Activated CD8-positive, alpha-beta T cell treated with anti-CD3 and anti-CD28 coated beads, Interleukin-2, amount 10 ng/mL, durations not matched to agents 7 days and 5 days (primary cell): ENCODE results near the gene BRD2. TPM values are rescaled to one million over a fixed set of nuclear protein-coding genes. Genes with fewer than 3 reads are reported as not detected.

Source experiments
- ATAC-seq: fragments of 150-1000 bp; cut with Tn5 transposase; one replicate; pipeline ENCODE4 v1.10.0; 2021; ENCODE audit warnings: moderate library complexity
- CTCF ChIA-PET: fragments of 350-600 bp; sonication (Branson Sonifier 250); formaldehyde crosslinking; loops from one replicate; lab custom pipeline; 2021; ENCODE audit warnings: antibody characterized with exemption; lab: Charles Lee
- POLR2A ChIA-PET: fragments of 350-600 bp; sonication (Branson Sonifier 250); formaldehyde crosslinking; loops from one replicate; lab custom pipeline; 2021; ENCODE audit warnings: antibody characterized with exemption; lab: Charles Lee
- DNase-seq: peaks from one replicate; pipeline ENCODE4 v3.0.0-alpha.2; 2020
- H3K27ac Mint-ChIP-seq: one replicate; pipeline ENCODE4 v1.8.0; 2021; ENCODE audit warnings: mild to moderate bottlenecking, mixed read lengths
- H3K27me3 Mint-ChIP-seq: one replicate; pipeline ENCODE4 v1.8.0; 2021; ENCODE audit warnings: low read depth, mixed read lengths
- H3K36me3 Mint-ChIP-seq: one replicate; pipeline ENCODE4 v1.8.0; 2021; ENCODE audit warnings: low read depth, mixed read lengths
- H3K4me1 Mint-ChIP-seq: one replicate; pipeline ENCODE4 v1.8.0; 2021; ENCODE audit warnings: low read depth, mixed read lengths
- H3K4me3 Mint-ChIP-seq: one replicate; pipeline ENCODE4 v1.8.0; 2021; ENCODE audit warnings: mild to moderate bottlenecking, mixed read lengths
- H3K9me3 Mint-ChIP-seq: one replicate; pipeline ENCODE4 v1.8.0; 2022; ENCODE audit warnings: mixed read lengths; ENCODE audit not compliant: insufficient read depth
- total RNA-seq, 2 experiments: library from RNA; stranded (reverse); gene quantifications; one replicate each; pipeline ENCODE4 v1.2.3, GENCODE V29; 2021

Gene BRD2
- total RNA-seq, 2 experiments from 2014 or later, result 299 to 313 TPM

GRCh38 chr6:32972353-32973143 is 4.2 kb downstream of the BRD2 start:
- H3K9me3 Mint-ChIP-seq, result no peaks in the 10 kb centered on the region
- H3K27me3 Mint-ChIP-seq, result no peaks in the 10 kb centered on the region
- H3K36me3 Mint-ChIP-seq, result peaks cover 82% of the 10 kb centered on the region
- peak overlapping the region; percentile 96 for H3K4me3 Mint-ChIP-seq
- ATAC-seq (peak; percentile 1), DNase-seq (peak; percentile 63)
- POLR2A ChIA-PET, result interaction anchor here (0.7 to 10.6 kb wide), 65 partner anchors 10 to 1431 kb away, joined by 3 to 381 read pairs (median 5); partner anchors contain the start of genes B3GALT4, DDX39B, DXO and EGFL8
- H3K27ac Mint-ChIP-seq, result peak overlapping the region; percentile 98
- CTCF ChIA-PET, result interaction anchor here (0.9 to 15.9 kb wide), 18 partner anchors 10 to 133 kb away, joined by 3 to 442 read pairs (median 12); partner anchors contain the start of genes HLA-DMA, HLA-DMB, PSMB8 and PSMB9
- H3K4me1 Mint-ChIP-seq, result peaks cover 24% of the 10 kb centered on the region

GRCh38 chr6:32973144-32974015 is 5.0 kb downstream of the BRD2 start:
- H3K4me1 Mint-ChIP-seq, result peaks cover 33% of the 10 kb centered on the region
- H3K9me3 Mint-ChIP-seq, result no peaks in the 10 kb centered on the region
- no peaks in the 10 kb centered on the region for H3K27me3 Mint-ChIP-seq
- ChIA-PET CTCF (interaction anchor here (1.0 to 15.9 kb wide), 12 partner anchors 10 to 134 kb away, joined by 4 to 442 read pairs (median 10); partner anchors contain the start of genes HLA-DMA, PSMB8 and TAP2), POLR2A (interaction anchor here (0.7 to 10.6 kb wide), 24 partner anchors 11 to 339 kb away, joined by 3 to 381 read pairs (median 16); partner anchors contain the start of genes B3GALT4, HLA-DMA, HLA-DMB and PSMB8)
- no peak for DNase-seq
- H3K4me3 Mint-ChIP-seq, result peak overlapping the region; percentile 96
- H3K27ac Mint-ChIP-seq, result peak overlapping the region; percentile 98
- no peak for ATAC-seq
- H3K36me3 Mint-ChIP-seq, result peaks cover 90% of the 10 kb centered on the region

GRCh38 chr6:32974016-32974333 is 5.6 kb downstream of the BRD2 start:
- ChIA-PET CTCF (interaction anchor here (1.1 to 15.9 kb wide), 11 partner anchors 11 to 135 kb away, joined by 4 to 442 read pairs (median 14); partner anchors contain the start of genes HLA-DMA, PSMB8 and TAP2), POLR2A (interaction anchor here (0.9 to 10.6 kb wide), 18 partner anchors 10 to 339 kb away, joined by 3 to 381 read pairs (median 32); partner anchors contain the start of genes HLA-DMA, HLA-DMB, PSMB8 and PSMB9)
- peaks cover 96% of the 10 kb centered on the region for H3K36me3 Mint-ChIP-seq
- no peak for ATAC-seq
- peak; percentile 69 for DNase-seq
- no peaks in the 10 kb centered on the region for H3K9me3 Mint-ChIP-seq
- no peaks in the 10 kb centered on the region for H3K27me3 Mint-ChIP-seq
- H3K4me1 Mint-ChIP-seq, result peaks cover 37% of the 10 kb centered on the region
- H3K4me3 Mint-ChIP-seq, result peak overlapping the region; percentile 96
- H3K27ac Mint-ChIP-seq, result peak overlapping the region; percentile 98

GRCh38 chr6:32974541-32975308 is 6.3 kb downstream of the BRD2 start:
- Mint-ChIP-seq H3K27me3 (no peaks in the 10 kb centered on the region), H3K27ac (no peak overlapping the region), H3K36me3 (peaks cover 98% of the 10 kb centered on the region), H3K4me3 (peak overlapping the region; percentile 96), H3K4me1 (peaks cover 39% of the 10 kb centered on the region), H3K9me3 (no peaks in the 10 kb centered on the region)
- DNase-seq, result no peak
- POLR2A ChIA-PET, result interaction anchor here (0.9 to 10.6 kb wide), 10 partner anchors 9 to 142 kb away, joined by 3 to 381 read pairs (median 110); partner anchors contain the start of genes HLA-DMA, HLA-DMB, PSMB8 and TAP2
- CTCF ChIA-PET, result interaction anchor here (1.1 to 15.9 kb wide), 10 partner anchors 11 to 136 kb away, joined by 3 to 442 read pairs (median 10); partner anchors contain the start of genes HLA-DMA and TAP2
- no peak for ATAC-seq

- CTCF ChIA-PET, result interaction anchor here (1.0 to 15.9 kb wide), 5 partner anchors 9 to 42 kb away, joined by 4 to 442 read pairs (median 73); partner anchors contain the start of gene HLA-DMA
- H3K9me3 Mint-ChIP-seq, result no peaks in the 10 kb centered on the region
- no peaks in the 10 kb centered on the region for H3K27me3 Mint-ChIP-seq
- H3K27ac Mint-ChIP-seq, result peak overlapping the region; percentile 58
- H3K36me3 Mint-ChIP-seq, result peaks cover 100% of the 10 kb centered on the region
- DNase-seq (no peak), ATAC-seq (no peak)
- POLR2A ChIA-PET, result interaction anchor here (0.5 to 9.7 kb wide), 3 partner anchors 32 to 247 kb away, joined by 3 to 381 read pairs (median 3); partner anchors contain the start of genes PSMB8 and TAP2
- peak overlapping the region; percentile 96 for H3K4me3 Mint-ChIP-seq
- peaks cover 48% of the 10 kb centered on the region for H3K4me1 Mint-ChIP-seq
Measured at GRCh38 chr6:32975886-32976285, 7.5 kb downstream of the BRD2 start.

GRCh38 chr6:32976334-32977069 is 8.1 kb downstream of the BRD2 start:
- no peaks in the 10 kb centered on the region for H3K9me3 Mint-ChIP-seq
- H3K36me3 Mint-ChIP-seq, result peaks cover 100% of the 10 kb centered on the region
- ChIA-PET CTCF (interaction anchor here (1.0 to 15.9 kb wide), 6 partner anchors 9 to 138 kb away, joined by 3 to 442 read pairs (median 39); partner anchors contain the start of genes HLA-DMA and TAP2), POLR2A (interaction anchor here (0.5 to 14.3 kb wide), 4 partner anchors 5 to 247 kb away, joined by 3 to 381 read pairs (median 133); partner anchors contain the start of genes BRD2, PSMB8 and TAP2)
- no peaks in the 10 kb centered on the region for H3K27me3 Mint-ChIP-seq
- DNase-seq (no peak), ATAC-seq (no peak)
- H3K27ac Mint-ChIP-seq, result peak overlapping the region; percentile 57
- H3K4me3 Mint-ChIP-seq, result peak overlapping the region; percentile 96
- peaks cover 50% of the 10 kb centered on the region for H3K4me1 Mint-ChIP-seq

GRCh38 chr6:32977272-32977952 is 9.0 kb downstream of the BRD2 start:
- H3K36me3 Mint-ChIP-seq, result peaks cover 99% of the 10 kb centered on the region
- peaks cover 51% of the 10 kb centered on the region for H3K4me1 Mint-ChIP-seq
- DNase-seq (no peak), ATAC-seq (no peak)
- peak overlapping the region; percentile 27 for H3K27ac Mint-ChIP-seq
- H3K9me3 Mint-ChIP-seq, result no peaks in the 10 kb centered on the region
- no peaks in the 10 kb centered on the region for H3K27me3 Mint-ChIP-seq
- H3K4me3 Mint-ChIP-seq, result peak overlapping the region; percentile 4
- CTCF ChIA-PET, result interaction anchor here (1.3 to 13.4 kb wide), 6 partner anchors 8 to 139 kb away, joined by 3 to 240 read pairs (median 98); partner anchors contain the start of genes HLA-DMA and TAP2
- POLR2A ChIA-PET, result interaction anchor here (0.8 to 14.3 kb wide), 4 partner anchors 6 to 36 kb away, joined by 3 to 263 read pairs (median 4); partner anchors contain the start of genes BRD2 and HLA-DMB

GRCh38 chr6:32977953-32978324 is 9.5 kb downstream of the BRD2 start:
- Mint-ChIP-seq H3K27me3 (no peaks in the 10 kb centered on the region), H3K9me3 (no peaks in the 10 kb centered on the region), H3K36me3 (peaks cover 95% of the 10 kb centered on the region), H3K4me1 (peaks cover 51% of the 10 kb centered on the region), H3K4me3 (peak overlapping the region; percentile 4), H3K27ac (no peak overlapping the region)
- ChIA-PET POLR2A (interaction anchor here (0.8 to 14.3 kb wide), 4 partner anchors 7 to 37 kb away, joined by 3 to 263 read pairs (median 4); partner anchors contain the start of genes BRD2 and HLA-DMB), CTCF (interaction anchor here (1.3 to 13.4 kb wide), 6 partner anchors 7 to 140 kb away, joined by 3 to 240 read pairs (median 71); partner anchors contain the start of genes HLA-DMA and TAP2)
- DNase-seq, result no peak
- no peak for ATAC-seq
